CD4-positive, alpha-beta T cell (primary cell): ENCODE measurements around the gene CERS4. TPM values are rescaled to one million over a fixed set of nuclear protein-coding genes. Genes with fewer than 3 reads are reported as not detected.
"Not testable (repeated sequence)": the region's sequence is repeated elsewhere in the genome, so short reads cannot be mapped to it uniquely, and the experiment has no call there.

ENCODE experiments used
- ATAC-seq: fragments of 200-7000 bp; cut with Tn5 transposase; one replicate; pipeline ENCODE4 v1.10.0; 2022; ENCODE audit warnings: mild to moderate bottlenecking; ENCODE audit not compliant: poor library complexity
- CTCF ChIA-PET: fragments of 350-600 bp; sonication (Branson Sonifier 250); formaldehyde crosslinking; loops from one replicate; lab custom pipeline; 2021; ENCODE audit warnings: antibody characterized with exemption, inconsistent platforms; lab: Charles Lee
- POLR2A ChIA-PET: fragments of 350-600 bp; sonication (Branson Sonifier 250); formaldehyde crosslinking; loops from one replicate; lab custom pipeline; 2021; ENCODE audit warnings: antibody characterized with exemption, inconsistent platforms; lab: Charles Lee
- DNase-seq, 14 experiments: peaks; one replicate each; pipeline ENCODE4 v3.0.0-alpha.2; 2013 to 2020; ENCODE audit warnings: mixed read lengths in 2 of 14
- H3K27ac ChIP-seq, 2 donors: one replicate each; pipeline versions ENCODE4 v1.5.1 to v1.7.0; 2013; ENCODE audit warnings: low read length in 2 of 2, low read depth in 1 of 2, mild to moderate bottlenecking in 1 of 2
- H3K27me3 ChIP-seq, 2 experiments: 1 replicate in 1 of 2; 2 replicates in 1 of 2; pipeline versions ENCODE4 v1.6.1 to v1.7.0; 2013; ENCODE audit warnings: low read length in 2 of 2, control low read depth in 1 of 2, mild to moderate bottlenecking in 1 of 2, moderate library complexity in 1 of 2; ENCODE audit not compliant: insufficient read depth in 2 of 2, control insufficient read depth in 1 of 2
- H3K36me3 ChIP-seq: one replicate; pipeline ENCODE4 v1.6.1; 2013; ENCODE audit warnings: low read length, control low read depth; ENCODE audit not compliant: insufficient read depth
- H3K4me1 ChIP-seq: one replicate; pipeline ENCODE4 v1.6.1; 2013; ENCODE audit warnings: low read length, control low read depth; ENCODE audit not compliant: insufficient read depth
- H3K4me3 ChIP-seq: one replicate; pipeline ENCODE4 v1.5.1; 2013; ENCODE audit warnings: mild to moderate bottlenecking, low read length, moderate library complexity
- H3K9me3 ChIP-seq, 2 experiments: 1 replicate in 1 of 2; 2 replicates in 1 of 2; pipeline versions ENCODE4 v1.6.1 to v1.7.0; 2013; ENCODE audit warnings: low read length in 2 of 2, mild to moderate bottlenecking in 2 of 2, control low read depth in 1 of 2, moderate library complexity in 1 of 2; ENCODE audit not compliant: control insufficient read depth in 1 of 2, insufficient read depth in 1 of 2
- H3K27ac Mint-ChIP-seq: one replicate; pipeline ENCODE4 v1.8.0; 2020; ENCODE audit warnings: mixed read lengths
- H3K27me3 Mint-ChIP-seq: one replicate; pipeline ENCODE4 v1.8.0; 2021; ENCODE audit warnings: mixed read lengths
- H3K36me3 Mint-ChIP-seq: one replicate; pipeline ENCODE4 v1.8.0; 2021; ENCODE audit warnings: low read depth, mixed read lengths
- H3K4me1 Mint-ChIP-seq: one replicate; pipeline ENCODE4 v1.8.0; 2021; ENCODE audit warnings: low read depth, mixed read lengths
- H3K4me3 Mint-ChIP-seq: one replicate; pipeline ENCODE4 v1.8.0; 2020; ENCODE audit warnings: mild to moderate bottlenecking, mixed read lengths
- H3K9me3 Mint-ChIP-seq: one replicate; pipeline ENCODE4 v1.8.0; 2020; ENCODE audit warnings: mixed read lengths
- CTCF ChIP-seq: fragments of 200-600 bp; IDR thresholded peaks from one replicate; pipeline ENCODE4 v1.8.0; 2022; ENCODE audit warnings: antibody characterized with exemption, mild to moderate bottlenecking
- intact Hi-C, 2 experiments: fragments of 100-400 bp; cut with DNase I in 1 of 2; cut with micrococcal nuclease in 1 of 2; formaldehyde crosslinking; loops; one replicate each; pipeline versions ENCODE4 v1.15.1 to v1.9.0; 2023 to 2025; cut with DNase I, micrococcal nuclease
- total RNA-seq, 174 experiments: library from RNA in 2 of 174; stranded (reverse) in 2 of 174; gene quantifications; one replicate each; pipeline ENCODE4 v1.2.3 and lab custom pipeline; 2021 to 2026

CERS4 gene
- total RNA-seq, 2 experiments from 2014 or later: 8.7 to 12.3 TPM

DNA sequence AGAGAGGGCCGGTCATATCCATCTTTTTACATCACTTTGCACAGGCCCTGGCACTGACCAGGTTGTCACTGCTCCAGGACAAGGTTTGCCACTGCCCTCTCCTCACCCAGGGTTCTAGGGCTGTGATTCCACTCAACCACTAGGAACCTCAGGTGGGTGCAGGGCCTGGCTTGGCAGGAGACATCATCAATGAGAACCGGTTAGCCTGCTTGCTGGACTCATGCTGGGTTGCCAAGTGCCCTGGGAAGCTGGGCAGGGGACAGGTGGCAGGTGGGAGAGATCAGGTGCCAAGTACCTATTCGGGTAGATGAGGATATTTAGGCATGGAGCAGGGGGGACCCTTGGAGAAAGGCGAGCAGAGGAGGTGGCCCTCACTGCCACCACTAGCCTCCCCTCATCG, 4.2 kb upstream of the CERS4 start:
- intact Hi-C loops: loop anchor here in 1 of 2 experiments (5.0 kb wide), 1 partner anchor 182 kb away; no protein-coding TSS in a partner anchor
- ATAC-seq (no peak), DNase-seq (no peak)
- Histone ChIP-seq H3K4me3 (no peak overlapping the region), H3K27me3 (no peaks in the 10 kb centered on the region), H3K9me3 (no peaks in the 10 kb centered on the region), H3K4me1 (peaks cover 14% of the 10 kb centered on the region), H3K36me3 (no peaks in the 10 kb centered on the region), H3K27ac (no peak overlapping the region)
- CTCF ChIA-PET: no interaction called here
- H3K4me3 Mint-ChIP-seq: no peak overlapping the region
- H3K27ac Mint-ChIP-seq: no peak overlapping the region
- POLR2A ChIA-PET: interaction anchor here (1.4 to 2.0 kb wide), 2 partner anchors 10 kb away, joined by 6 read pairs; no protein-coding TSS in a partner anchor
- H3K9me3 Mint-ChIP-seq: no peaks in the 10 kb centered on the region
- TF ChIP-seq CTCF: no peak
- no peaks in the 10 kb centered on the region for H3K27me3 Mint-ChIP-seq
- peaks cover 4% of the 10 kb centered on the region for H3K4me1 Mint-ChIP-seq
- H3K36me3 Mint-ChIP-seq: no peaks in the 10 kb centered on the region

DNA sequence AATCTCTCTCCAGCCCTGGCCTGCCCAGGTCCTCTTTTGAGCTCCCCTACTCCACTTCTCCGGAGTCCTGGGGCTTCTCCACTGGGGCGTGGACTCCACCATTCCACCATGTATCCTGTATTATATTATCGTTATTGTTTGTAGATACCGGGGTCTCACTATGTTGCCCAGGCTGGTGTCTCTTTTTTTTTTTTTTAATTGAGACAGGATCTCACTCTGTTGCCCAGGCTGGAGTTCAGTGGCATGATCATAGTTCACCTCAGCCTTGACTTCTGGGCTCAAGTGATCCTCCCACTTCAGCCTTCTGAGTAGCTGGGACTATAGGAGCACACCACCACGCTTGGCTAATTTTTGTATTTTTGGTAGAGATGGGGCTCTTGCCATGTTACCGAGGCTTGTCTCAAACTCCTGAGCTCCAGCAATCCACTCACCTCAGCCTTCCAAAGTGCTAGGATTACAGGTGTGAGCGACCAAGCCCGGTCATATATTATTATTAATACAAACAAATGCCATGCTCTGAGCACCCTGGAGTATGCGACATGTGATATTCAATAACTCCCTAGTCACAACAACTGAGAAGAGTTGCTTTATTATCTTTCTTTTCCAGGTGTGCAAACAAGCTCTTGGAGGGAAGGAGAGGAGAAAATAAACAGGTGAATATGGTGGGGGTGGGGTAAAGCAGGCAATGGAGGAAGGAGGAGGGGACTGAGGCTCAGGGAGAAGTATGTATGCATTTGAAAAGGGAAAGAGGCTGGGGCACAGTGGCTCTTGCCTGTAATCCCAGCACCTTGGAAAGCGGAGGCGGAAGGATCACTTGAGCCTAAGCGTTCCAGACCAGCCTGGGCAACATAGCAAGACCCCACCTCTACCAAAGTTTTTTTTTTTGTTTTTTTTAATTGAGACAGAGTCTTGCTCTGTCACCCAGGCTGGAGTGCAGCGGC, 2.8 kb upstream of the CERS4 start:
- intact Hi-C loops: loop anchor here in 1 of 2 experiments (5.0 kb wide), 1 partner anchor 181 kb away; no protein-coding TSS in a partner anchor
- H3K27ac Mint-ChIP-seq: no peak overlapping the region
- ChIA-PET POLR2A (interaction anchor here (2.0 kb wide), 1 partner anchor 11 kb away, joined by 6 read pairs; no protein-coding TSS in a partner anchor), CTCF (interaction anchor here (1.4 kb wide), 1 partner anchor 337 kb away, joined by 3 read pairs; no protein-coding TSS in a partner anchor)
- H3K4me1 Mint-ChIP-seq: peaks cover 9% of the 10 kb centered on the region
- ATAC-seq (no peak), DNase-seq (no peak)
- no peaks in the 10 kb centered on the region for H3K27me3 Mint-ChIP-seq
- Histone ChIP-seq H3K27me3 (no peaks in the 10 kb centered on the region), H3K27ac (no peak overlapping the region), H3K9me3 (no peaks in the 10 kb centered on the region), H3K4me3 (no peak overlapping the region), H3K4me1 (peaks cover 28% of the 10 kb centered on the region), H3K36me3 (no peaks in the 10 kb centered on the region)
- no peak for TF ChIP-seq CTCF
- peak overlapping the region; percentile 58 for H3K4me3 Mint-ChIP-seq
- no peaks in the 10 kb centered on the region for H3K9me3 Mint-ChIP-seq
- H3K36me3 Mint-ChIP-seq: no peaks in the 10 kb centered on the region

- CTCF ChIA-PET: interaction anchor here (1.4 kb wide), 1 partner anchor 338 kb away, joined by 3 read pairs; no protein-coding TSS in a partner anchor
- H3K27ac Mint-ChIP-seq, H3K27me3 ChIP-seq, H3K9me3 Mint-ChIP-seq, H3K27me3 Mint-ChIP-seq, H3K9me3 ChIP-seq, DNase-seq, H3K4me3 ChIP-seq, H3K36me3 Mint-ChIP-seq, POLR2A ChIA-PET, H3K36me3 ChIP-seq, ATAC-seq, H3K27ac ChIP-seq: not testable (repeated sequence)
- H3K4me1 ChIP-seq: peaks cover 37% of the 10 kb centered on the region
- Mint-ChIP-seq H3K4me3 (peak overlapping the region; percentile 63), H3K4me1 (peaks cover 16% of the 10 kb centered on the region)
- intact Hi-C loops: loop anchor here in 1 of 2 experiments (5.0 kb wide), 1 partner anchor 180 kb away; no protein-coding TSS in a partner anchor
Measured at GRCh38 chr19:8207326-8207725, 1.8 kb upstream of the CERS4 start.
